ENCODE results near the gene ZBTB34.

DNA sequence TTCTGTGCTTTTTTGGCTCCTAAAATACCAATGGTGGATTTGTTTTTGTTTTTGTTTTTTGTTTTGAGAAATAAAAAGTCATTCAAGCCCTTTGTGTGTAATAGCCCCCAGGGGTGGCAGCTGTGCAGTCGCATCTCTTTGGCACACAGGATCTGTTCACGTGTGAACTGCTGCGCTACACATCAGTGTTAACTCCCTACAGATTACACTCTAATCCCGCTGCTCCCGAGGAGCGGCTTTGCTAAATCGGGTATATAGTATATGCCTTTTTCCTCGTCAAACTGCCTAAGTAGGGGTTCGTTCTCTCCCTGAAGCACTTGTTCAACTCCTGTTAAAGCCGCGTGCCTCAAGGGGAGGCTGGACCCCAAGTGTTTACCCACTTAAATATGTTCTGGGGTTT is 22.3 kb downstream of the ZBTB34 start:
- TF ChIP-seq POLR2A (IDR thresholded peaks at IDR 0.05; ENCODE audit: low read depth, low read length), result no peak
- no peak for TF ChIP-seq POLR2AphosphoS5 (IDR thresholded peaks at IDR 0.05; ENCODE audit: low read depth, low read length)

All from GM12892 (cell line).